Brain microvascular endothelial cell (primary cell): ENCODE results near the gene DNAJC3.
"Not testable (repeated sequence)": the region's sequence is repeated elsewhere in the genome, so short reads cannot be mapped to it uniquely, and the experiment has no call there.

Experiments used
- DNase-seq: peaks from one replicate; pipeline ENCODE4 v3.0.0-alpha.2; 2020
- H3K27ac ChIP-seq: fragments of 250-450 bp; sonication (Bioruptor Pico); 2 replicates; pipeline ENCODE4 v1.5.1; 2020; ENCODE audit warnings: mild to moderate bottlenecking, moderate library complexity
- H3K27me3 ChIP-seq: fragments of 250-450 bp; sonication (Bioruptor Pico); replicated peaks from 2 replicates; pipeline ENCODE4 v1.5.1; 2020; ENCODE audit warnings: mild to moderate bottlenecking
- H3K36me3 ChIP-seq: fragments of 250-450 bp; sonication (Bioruptor Pico); replicated peaks from 2 replicates; pipeline ENCODE4 v1.5.1; 2020; ENCODE audit warnings: mild to moderate bottlenecking
- H3K4me3 ChIP-seq: 2 replicates; pipeline ENCODE4 v1.5.1; 2011; ENCODE audit warnings: low read depth, mild to moderate bottlenecking, control low read depth, low read length, moderate library complexity
- in situ Hi-C: cut with HindIII; loops from 2 replicates; pipeline ENCODE4 v1.10.0; 2017; ENCODE audit warnings: low sequenced_read_pairs, low pct_ligation_motif_present
- TF ChIP-seq, protein P1 (sequence below): IDR thresholded peaks from 2 replicates; pipeline ENCODE4 v1.5.1; 2011; ENCODE audit warnings: low read depth, mild to moderate bottlenecking, moderate library complexity, low read length, control low read depth, inconsistent platforms; ENCODE audit errors: missing control alignments

Gene DNAJC3

GRCh38 chr13:95710313-95710712, 33.4 kb downstream of the DNAJC3 start:
- in situ Hi-C loops: no loop called here
- Histone ChIP-seq H3K4me3 (no peak overlapping the region), H3K27me3 (no peaks in the 10 kb centered on the region), H3K36me3 (no peaks in the 10 kb centered on the region), H3K27ac (no peak overlapping the region)
- DNase-seq: peak; percentile 60
- TF ChIP-seq, protein P1, sequence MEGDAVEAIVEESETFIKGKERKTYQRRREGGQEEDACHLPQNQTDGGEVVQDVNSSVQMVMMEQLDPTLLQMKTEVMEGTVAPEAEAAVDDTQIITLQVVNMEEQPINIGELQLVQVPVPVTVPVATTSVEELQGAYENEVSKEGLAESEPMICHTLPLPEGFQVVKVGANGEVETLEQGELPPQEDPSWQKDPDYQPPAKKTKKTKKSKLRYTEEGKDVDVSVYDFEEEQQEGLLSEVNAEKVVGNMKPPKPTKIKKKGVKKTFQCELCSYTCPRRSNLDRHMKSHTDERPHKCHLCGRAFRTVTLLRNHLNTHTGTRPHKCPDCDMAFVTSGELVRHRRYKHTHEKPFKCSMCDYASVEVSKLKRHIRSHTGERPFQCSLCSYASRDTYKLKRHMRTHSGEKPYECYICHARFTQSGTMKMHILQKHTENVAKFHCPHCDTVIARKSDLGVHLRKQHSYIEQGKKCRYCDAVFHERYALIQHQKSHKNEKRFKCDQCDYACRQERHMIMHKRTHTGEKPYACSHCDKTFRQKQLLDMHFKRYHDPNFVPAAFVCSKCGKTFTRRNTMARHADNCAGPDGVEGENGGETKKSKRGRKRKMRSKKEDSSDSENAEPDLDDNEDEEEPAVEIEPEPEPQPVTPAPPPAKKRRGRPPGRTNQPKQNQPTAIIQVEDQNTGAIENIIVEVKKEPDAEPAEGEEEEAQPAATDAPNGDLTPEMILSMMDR: no peak

GRCh38 chr13:95712846-95713245, 35.9 kb downstream of the DNAJC3 start:
- H3K36me3 ChIP-seq, H3K27me3 ChIP-seq, H3K27ac ChIP-seq, H3K4me3 ChIP-seq, DNase-seq, in situ Hi-C loops: not testable (repeated sequence)

DNA sequence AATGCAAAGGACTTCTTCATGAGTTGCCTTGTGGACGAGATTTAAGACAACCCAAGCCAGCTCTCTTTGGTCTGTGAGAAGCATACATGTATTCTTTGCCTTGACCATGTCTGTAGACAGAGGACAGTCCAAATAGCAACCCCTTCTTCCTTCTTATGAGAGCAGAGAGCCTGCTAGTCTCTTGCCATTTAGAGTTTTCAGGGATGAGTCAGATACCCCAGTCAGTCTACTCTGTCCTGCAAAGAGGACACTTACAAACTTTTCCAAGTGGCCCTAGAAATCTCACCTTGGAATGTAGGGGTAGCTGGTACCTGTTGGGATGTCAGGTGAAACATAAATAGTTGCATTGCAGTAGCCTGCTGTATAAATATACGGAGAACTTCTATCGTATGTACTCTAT, 36.7 kb downstream of the DNAJC3 start:
- no peaks in the 10 kb centered on the region for H3K27me3 ChIP-seq
- H3K27ac ChIP-seq: no peak overlapping the region
- in situ Hi-C loops: no loop called here
- TF ChIP-seq, protein P1: no peak
- H3K4me3 ChIP-seq: no peak overlapping the region
- no peak for DNase-seq
- no peaks in the 10 kb centered on the region for H3K36me3 ChIP-seq

GRCh38 chr13:95714142-95714832, 37.3 kb downstream of the DNAJC3 start:
- DNase-seq: peak; percentile 12
- in situ Hi-C loops: no loop called here
- Histone ChIP-seq H3K27ac (no peak overlapping the region), H3K36me3 (no peaks in the 10 kb centered on the region), H3K27me3 (no peaks in the 10 kb centered on the region), H3K4me3 (no peak overlapping the region)
- TF ChIP-seq, protein P1: no peak

DNA sequence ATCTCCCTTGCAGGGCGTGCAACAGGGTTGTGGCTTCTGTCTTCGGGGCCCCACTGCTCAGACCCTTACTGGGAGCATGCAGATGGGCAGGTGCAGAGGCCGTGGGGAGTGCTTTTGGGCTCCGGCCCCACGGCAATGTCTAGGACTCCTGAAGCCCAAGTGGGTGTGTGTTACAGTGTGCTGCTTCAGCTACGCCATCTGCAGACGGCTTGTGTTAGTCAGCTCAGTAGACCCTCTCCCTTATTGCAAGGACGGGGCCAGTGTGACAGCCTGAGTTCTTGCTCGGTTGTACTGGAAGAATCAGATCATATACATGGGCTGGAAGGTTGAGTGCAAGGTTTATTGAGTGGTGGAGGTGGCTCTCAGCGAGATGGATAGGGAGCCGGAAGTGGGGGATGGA, 39.3 kb downstream of the DNAJC3 start:
- no peak for DNase-seq
- TF ChIP-seq, protein P1: no peak
- no peak overlapping the region for H3K4me3 ChIP-seq
- no peaks in the 10 kb centered on the region for H3K27me3 ChIP-seq
- no peaks in the 10 kb centered on the region for H3K36me3 ChIP-seq
- H3K27ac ChIP-seq: no peak overlapping the region
- in situ Hi-C loops: no loop called here

GRCh38 chr13:95722241-95722640, 45.3 kb downstream of the DNAJC3 start:
- Histone ChIP-seq H3K4me3 (no peak overlapping the region), H3K36me3 (no peaks in the 10 kb centered on the region), H3K27me3 (no peaks in the 10 kb centered on the region), H3K27ac (no peak overlapping the region)
- TF ChIP-seq, protein P1: no peak
- DNase-seq: no peak
- in situ Hi-C loops: no loop called here
